Type B pancreatic cell (in vitro differentiated cells): Measurements from ENCODE around the gene EPB41L2. TPM values are rescaled to one million over a fixed set of nuclear protein-coding genes. Genes with fewer than 3 reads are reported as not detected.

Experiments used
- DNase-seq: peaks from one replicate; pipeline ENCODE4 v3.0.0; 2021; ENCODE audit warnings: mixed read lengths; ENCODE audit not compliant: unreplicated experiment; ENCODE audit errors: extremely low spot score
- H3K27ac Mint-ChIP-seq: 2 replicates; pipeline ENCODE4 v1.8.0; 2021; ENCODE audit warnings: mild to moderate bottlenecking, mixed read lengths
- H3K27me3 Mint-ChIP-seq: 2 replicates; pipeline ENCODE4 v1.8.0; 2021; ENCODE audit warnings: mixed read lengths
- H3K36me3 Mint-ChIP-seq: 2 replicates; pipeline ENCODE4 v1.8.0; 2021; ENCODE audit warnings: mixed read lengths
- H3K4me1 Mint-ChIP-seq: one replicate; pipeline ENCODE4 v1.8.0; 2021; ENCODE audit warnings: mixed read lengths; ENCODE audit not compliant: unreplicated experiment
- H3K4me3 Mint-ChIP-seq: 2 replicates; pipeline ENCODE4 v1.8.0; 2021; ENCODE audit warnings: mild to moderate bottlenecking, mixed read lengths
- H3K9me3 Mint-ChIP-seq: 2 replicates; pipeline ENCODE4 v1.8.0; 2021; ENCODE audit warnings: mixed read lengths
- CTCF ChIP-seq: fragments of 200-600 bp; sonication (generic); conservative IDR thresholded peaks from 2 replicates; pipeline ENCODE4 v1.5.0; 2021; ENCODE audit warnings: antibody characterized with exemption, mild to moderate bottlenecking
- total RNA-seq: library from RNA; stranded (reverse); gene quantifications from 2 replicates; pipeline ENCODE4 v1.2.1, GENCODE V29; 2021; ENCODE audit warnings: low replicate concordance

Gene EPB41L2
- total RNA-seq, 1 donor from 2014 or later = 74.8 TPM

- no peak for TF ChIP-seq CTCF
- Mint-ChIP-seq H3K4me1 (peaks cover 10% of the 10 kb centered on the region), H3K27me3 (no peaks in the 10 kb centered on the region), H3K9me3 (peaks cover 5% of the 10 kb centered on the region), H3K36me3 (peaks cover 10% of the 10 kb centered on the region), H3K27ac (no peak overlapping the region), H3K4me3 (no peak overlapping the region)
- DNase-seq = no peak
Measured at GRCh38 chr6:130906736-130907381, 156.2 kb downstream of the EPB41L2 start.

GRCh38 chr6:130903602-130904001 lies 159.4 kb downstream of the EPB41L2 start:
- Mint-ChIP-seq H3K4me1 (peaks cover 10% of the 10 kb centered on the region), H3K27me3 (no peaks in the 10 kb centered on the region), H3K36me3 (no peaks in the 10 kb centered on the region), H3K4me3 (no peak overlapping the region), H3K9me3 (no peaks in the 10 kb centered on the region), H3K27ac (no peak overlapping the region)
- no peak for DNase-seq
- TF ChIP-seq CTCF = no peak

- no peak overlapping the region for H3K27ac Mint-ChIP-seq
- H3K27me3 Mint-ChIP-seq = no peaks in the 10 kb centered on the region
- no peaks in the 10 kb centered on the region for H3K9me3 Mint-ChIP-seq
- TF ChIP-seq CTCF = no peak
- H3K4me1 Mint-ChIP-seq = peaks cover 6% of the 10 kb centered on the region
- H3K36me3 Mint-ChIP-seq = no peaks in the 10 kb centered on the region
- H3K4me3 Mint-ChIP-seq = no peak overlapping the region
- no peak for DNase-seq
Measured at GRCh38 chr6:130903007-130903406, 160.0 kb downstream of the EPB41L2 start.

GRCh38 chr6:130900913-130901312 lies 162.1 kb downstream of the EPB41L2 start:
- no peak for TF ChIP-seq CTCF
- no peak overlapping the region for H3K27ac Mint-ChIP-seq
- H3K27me3 Mint-ChIP-seq = no peaks in the 10 kb centered on the region

GRCh38 chr6:130896249-130896648 lies 166.8 kb downstream of the EPB41L2 start:
- TF ChIP-seq CTCF = no peak
- no peak for DNase-seq
- H3K27ac Mint-ChIP-seq = no peak overlapping the region
- no peaks in the 10 kb centered on the region for H3K9me3 Mint-ChIP-seq
- no peaks in the 10 kb centered on the region for H3K27me3 Mint-ChIP-seq
- no peak overlapping the region for H3K4me3 Mint-ChIP-seq
- H3K36me3 Mint-ChIP-seq = peaks cover 12% of the 10 kb centered on the region
- no peaks in the 10 kb centered on the region for H3K4me1 Mint-ChIP-seq

More at GRCh38 chr6:130900913-130901312, 162.1 kb downstream of the EPB41L2 start:
- Mint-ChIP-seq H3K9me3 (no peaks in the 10 kb centered on the region), H3K4me1 (no peaks in the 10 kb centered on the region), H3K36me3 (no peaks in the 10 kb centered on the region), H3K4me3 (no peak overlapping the region)
- DNase-seq = no peak
